ENCODE data around the gene COMT.

Gene COMT

DNA sequence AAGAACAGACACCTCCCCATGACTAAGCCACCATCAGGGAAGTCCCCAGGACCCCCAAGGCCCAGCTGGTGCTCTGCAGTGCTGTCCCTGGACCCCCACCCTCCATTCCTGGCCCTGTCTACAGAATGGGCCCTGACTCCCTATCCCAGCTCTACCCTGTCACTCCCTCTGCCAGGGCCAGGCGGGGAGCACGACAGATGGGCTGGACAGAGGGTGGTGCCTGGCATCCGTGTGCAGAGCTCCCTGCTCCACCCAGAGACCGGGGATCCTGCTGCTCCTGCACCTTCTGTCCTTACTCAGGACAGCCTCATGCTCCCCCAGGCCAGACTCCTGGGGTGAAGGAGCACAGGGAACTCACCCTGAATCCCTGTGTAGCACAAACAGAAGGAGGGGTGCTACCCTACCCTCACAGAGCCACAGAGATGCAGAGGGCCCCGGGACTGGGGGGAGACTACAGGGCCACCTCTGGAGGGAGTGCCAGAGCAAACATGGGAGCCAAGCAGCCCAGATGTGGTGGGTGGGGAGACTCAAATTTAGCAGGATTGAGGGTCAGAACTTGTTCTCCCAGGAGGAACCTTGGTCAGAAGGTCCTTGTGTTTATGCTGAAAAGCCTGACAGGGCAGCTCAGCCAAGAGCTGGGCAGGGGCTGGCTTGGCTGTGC lies 73.1 kb downstream of the COMT start:
- no peak for DNase-seq

DNA sequence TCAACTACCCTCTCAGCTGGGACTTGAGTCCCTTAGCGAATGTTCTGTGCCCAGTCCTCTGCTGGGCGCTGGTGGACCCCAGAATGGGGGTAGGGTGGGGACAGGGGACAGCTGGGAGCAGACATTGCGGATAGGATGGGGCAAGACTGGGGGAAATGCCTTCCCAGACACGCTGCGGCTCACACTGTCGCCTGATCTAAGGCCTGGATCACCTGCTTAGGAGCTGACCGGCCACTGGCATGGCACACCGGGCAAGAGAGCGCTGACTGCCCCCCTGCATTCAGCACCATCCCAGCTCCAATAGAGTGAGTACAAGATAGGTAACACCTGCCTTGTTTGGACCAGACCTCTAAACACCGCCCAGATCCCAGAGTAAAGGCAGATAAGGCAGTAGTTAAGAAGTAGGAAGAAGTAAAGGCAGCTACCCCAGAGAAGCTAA lies 73.6 kb downstream of the COMT start:
- DNase-seq = no peak

DNA sequence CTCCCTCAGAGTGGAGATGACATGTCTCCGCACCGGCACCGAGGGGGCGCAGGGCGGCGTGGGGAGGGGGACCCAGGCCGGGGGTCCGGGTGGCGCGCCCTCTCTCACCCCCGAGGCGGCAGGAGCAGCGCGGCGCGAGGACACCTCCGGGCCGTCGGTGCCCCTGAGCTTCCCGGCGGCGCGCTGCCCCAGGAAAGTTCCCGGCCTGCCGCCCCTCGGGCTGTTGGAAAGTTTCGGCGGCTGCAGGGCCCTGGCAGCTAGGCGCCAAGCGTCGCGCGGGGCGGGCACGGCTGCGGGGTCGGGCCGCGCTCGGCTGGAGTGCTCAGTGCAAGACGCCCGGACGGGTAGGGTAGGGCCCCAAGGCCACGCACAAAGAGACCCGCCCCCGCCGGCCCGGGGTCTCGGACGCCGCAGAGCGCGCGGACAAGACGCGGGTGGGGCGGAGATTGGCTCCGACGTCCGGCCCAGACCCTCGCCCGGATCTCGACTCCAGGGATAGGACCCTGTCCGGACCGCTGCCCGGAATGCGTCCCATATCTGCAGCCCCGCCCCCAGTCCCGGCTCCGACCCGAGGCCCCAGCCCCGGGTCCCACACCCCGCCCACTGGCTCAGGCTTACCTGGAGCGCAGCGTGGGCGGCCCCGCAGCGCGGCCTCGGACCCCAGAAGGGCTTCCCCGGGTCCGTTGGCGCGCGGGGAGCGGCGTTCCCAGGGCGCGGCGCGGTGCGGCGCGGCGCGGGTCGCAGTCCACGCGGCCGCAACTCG lies 74.6 kb downstream of the COMT start:
- DNase-seq = no peak

DNA sequence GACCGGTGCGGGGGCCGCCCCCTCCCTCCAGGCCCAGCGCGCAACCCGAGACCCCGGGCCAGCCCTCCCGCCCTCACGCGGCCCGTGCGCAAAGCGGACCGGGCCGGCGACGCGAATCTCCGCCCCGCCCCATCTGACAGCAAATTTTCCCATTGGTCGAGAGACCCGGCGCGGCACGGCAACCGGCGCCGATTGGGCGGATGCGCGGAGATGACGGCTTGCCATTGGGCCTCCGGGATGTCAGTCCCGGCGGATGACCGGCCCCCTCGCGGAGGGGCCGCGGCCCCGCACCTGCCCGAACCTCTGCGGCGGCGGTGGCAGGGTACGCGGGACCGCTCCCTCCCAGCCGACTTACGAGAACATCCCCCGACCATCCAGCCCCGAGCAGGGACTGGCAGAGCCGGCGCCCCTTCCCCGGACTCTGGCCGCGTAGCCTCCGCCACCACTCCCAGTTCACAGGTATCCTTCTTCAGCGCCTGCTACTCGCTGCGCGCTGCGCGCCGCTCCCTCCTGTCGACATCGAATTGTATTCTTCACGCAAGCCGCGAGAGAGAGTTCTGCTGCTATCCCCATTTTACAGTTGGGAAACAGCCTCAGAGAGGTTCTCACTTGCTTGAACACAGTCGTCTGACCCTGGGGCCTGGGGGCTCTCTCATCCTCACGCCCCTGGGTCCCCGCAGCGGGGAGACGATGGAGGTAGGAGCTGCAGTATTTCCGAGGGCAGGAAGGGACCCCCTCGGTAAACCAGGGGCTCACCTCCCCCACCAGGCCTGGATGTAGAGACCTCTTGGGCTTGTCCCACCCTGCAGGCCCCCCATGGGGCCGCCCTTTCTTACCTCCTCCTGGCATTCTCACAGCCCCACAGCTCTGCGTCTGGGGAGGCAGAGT lies 75.4 kb downstream of the COMT start, which contains the start of gene ARVCF:
TSS of gene ARVCF (minus strand) at position 90 of the 888 bp plus-strand sequence. CDS start 26,029 bp downstream, outside the sequence.
- peak; percentile 94 for DNase-seq

DNA sequence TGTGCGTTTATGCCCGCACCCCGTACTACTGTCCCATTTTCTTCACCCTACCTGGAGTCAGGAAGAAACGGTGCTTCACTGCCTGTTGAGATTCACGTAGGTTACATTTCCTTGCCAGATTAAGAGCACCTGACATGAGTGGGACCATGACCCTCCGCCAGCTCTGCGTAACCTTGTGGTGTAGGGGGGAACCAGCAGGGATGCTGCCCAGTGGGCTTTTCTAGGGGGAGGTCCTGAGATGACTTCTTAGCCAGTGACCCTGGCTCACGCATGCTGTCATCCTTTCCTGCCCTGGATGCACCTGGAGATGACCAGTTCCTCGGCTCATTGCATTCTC lies 76.0 kb downstream of the COMT start:
- no peak for DNase-seq

DNA sequence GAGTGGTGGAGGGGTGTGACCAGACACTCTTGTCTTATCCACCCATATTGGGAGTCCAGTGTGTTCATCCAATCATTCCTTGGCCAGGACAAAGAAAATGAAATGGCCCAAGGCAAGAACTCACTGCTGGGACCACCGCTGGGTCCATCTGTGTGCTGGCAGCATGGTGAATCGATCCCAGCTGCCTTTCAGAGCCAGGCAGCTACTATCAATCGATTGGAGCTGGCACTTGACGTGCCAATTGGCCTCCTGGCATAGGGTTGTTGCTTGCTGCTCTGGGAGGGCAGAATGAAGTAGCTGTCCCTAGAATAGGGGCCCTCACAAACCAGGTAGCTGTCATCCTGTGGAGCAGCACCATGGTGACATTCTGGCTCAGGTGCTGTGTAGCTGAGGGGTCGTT lies 76.4 kb downstream of the COMT start:
- no peak for DNase-seq

Measured in CD4-positive, alpha-beta T cell treated with Interleukin-12 subunit alpha and Interleukin-12 subunit beta, for 1 hour (primary cell).